H1 (cell line): ENCODE data around the gene FAAH. TPM values are rescaled to one million over a fixed set of nuclear protein-coding genes. Genes with fewer than 3 reads are reported as not detected.

ENCODE experiments used
- CTCF ChIA-PET: fragments of 300-600 bp; sonication (Branson Sonifier 250); formaldehyde crosslinking; loops from one replicate; lab custom pipeline; 2021; ENCODE audit not compliant: partially characterized antibody; lab: Charles Lee
- POLR2A ChIA-PET: fragments of 300-600 bp; sonication (Branson Sonifier 250); formaldehyde crosslinking; loops from one replicate; lab custom pipeline; 2021; ENCODE audit warnings: inconsistent platforms; ENCODE audit not compliant: partially characterized antibody; lab: Charles Lee
- DNase-seq, 2 experiments: peaks; one replicate each; pipeline versions ENCODE4 v3.0.0 to v3.0.0-alpha.2; 2010 to 2022; ENCODE audit warnings: low spot score in 2 of 2, low read depth in 1 of 2, mixed read lengths in 1 of 2
- FAIRE-seq: peaks from 2 replicates; lab custom pipeline; 2011; peaks lifted over from hg19 to GRCh38; lab: Jason Lieb, UNC
- H2AFZ ChIP-seq: 2 replicates; pipeline ENCODE4 v1.8.1; 2012; ENCODE audit warnings: low read length, inconsistent platforms
- H2AK5ac ChIP-seq: 2 replicates; pipeline ENCODE4 v1.6.1; 2013; ENCODE audit warnings: low read depth, low read length
- H2BK120ac ChIP-seq: replicated peaks from 2 replicates; pipeline ENCODE3; 2013; ENCODE audit warnings: low read depth, low read length, inconsistent platforms
- H2BK12ac ChIP-seq: 2 replicates; pipeline ENCODE4 v1.6.1; 2013; ENCODE audit warnings: low read depth, low read length
- H2BK15ac ChIP-seq: 2 replicates; pipeline ENCODE4 v1.6.1; 2013; ENCODE audit warnings: low read length
- H2BK20ac ChIP-seq: 2 replicates; pipeline ENCODE4 v1.6.1; 2013; ENCODE audit warnings: low read length
- H2BK5ac ChIP-seq: 2 replicates; pipeline ENCODE4 v1.6.1; 2013; ENCODE audit warnings: low read depth, low read length
- H3K14ac ChIP-seq: 2 replicates; pipeline ENCODE4 v1.6.1; 2013; ENCODE audit warnings: inconsistent platforms; ENCODE audit not compliant: insufficient read length
- H3K18ac ChIP-seq: 2 replicates; pipeline ENCODE4 v1.6.1; 2013; ENCODE audit warnings: low read length; ENCODE audit errors: extremely low read depth
- H3K23ac ChIP-seq: 2 replicates; pipeline ENCODE4 v1.6.1; 2013; ENCODE audit warnings: inconsistent platforms; ENCODE audit not compliant: insufficient read length
- H3K23me2 ChIP-seq: 2 replicates; pipeline ENCODE4 v1.6.1; 2013; ENCODE audit warnings: low read depth, low read length
- H3K27ac ChIP-seq: 2 replicates; pipeline ENCODE4 v1.6.1; 2011; ENCODE audit warnings: low read depth, low read length, inconsistent platforms
- H3K27me3 ChIP-seq, 4 experiments: replicated peaks in 1 of 4; 1 replicate in 1 of 4; 2 replicates in 3 of 4; pipeline versions ENCODE4 v1.6.1 to v1.8.1; 2011 to 2013; ENCODE audit warnings: low read length in 3 of 4, mild to moderate bottlenecking in 3 of 4, inconsistent platforms in 2 of 4, mixed read lengths in 2 of 4, moderate library complexity in 1 of 4; ENCODE audit not compliant: control insufficient read depth in 3 of 4, insufficient read depth in 3 of 4; ENCODE audit errors: extremely low read depth in 1 of 4
- H3K36me3 ChIP-seq, 4 experiments: 2 replicates each; pipeline versions ENCODE4 v1.6.1 to v1.8.1; 2011 to 2013; ENCODE audit warnings: mild to moderate bottlenecking in 4 of 4, low read length in 3 of 4, moderate library complexity in 2 of 4, control low read depth in 1 of 4, inconsistent platforms in 1 of 4; ENCODE audit not compliant: insufficient read depth in 4 of 4, control insufficient read depth in 2 of 4
- H3K4ac ChIP-seq: replicated peaks from 2 replicates; pipeline ENCODE3; 2013; ENCODE audit warnings: low read length, low read depth, mixed read lengths, inconsistent platforms; ENCODE audit not compliant: insufficient read length
- H3K4me1 ChIP-seq, 4 experiments: replicated peaks in 1 of 4; 1 replicate in 1 of 4; 2 replicates in 3 of 4; pipeline versions ENCODE4 v1.6.1 to v1.8.1; 2011 to 2013; ENCODE audit warnings: low read length in 3 of 4, inconsistent platforms in 2 of 4, mixed read lengths in 1 of 4; ENCODE audit not compliant: insufficient read depth in 4 of 4, control insufficient read depth in 3 of 4
- H3K4me2 ChIP-seq, 2 experiments: 2 replicates each; pipeline versions ENCODE4 v1.6.1 to v1.8.1; 2011 to 2013; ENCODE audit warnings: low read depth in 2 of 2, low read length in 2 of 2, control low read depth in 1 of 2, inconsistent platforms in 1 of 2, mild to moderate bottlenecking in 1 of 2; ENCODE audit not compliant: insufficient read depth in 1 of 2
- H3K4me3 ChIP-seq, 4 experiments: fragments of 200-600, 300-600 bp in 1 of 4; sonication (generic), shearing (Covaris generic), sonication (Bioruptor Twin) in 1 of 4; 2 replicates each; pipeline versions ENCODE4 v1.5.1 to v1.8.1; 2011 to 2016; ENCODE audit warnings: low read length in 4 of 4, low read depth in 3 of 4, control low read depth in 2 of 4, inconsistent platforms in 2 of 4, mild to moderate bottlenecking in 2 of 4, mixed read lengths in 1 of 4, moderate library complexity in 1 of 4; ENCODE audit not compliant: insufficient read depth in 2 of 4; ENCODE audit errors: extremely low read depth in 1 of 4
- H3K56ac ChIP-seq: replicated peaks from 2 replicates; pipeline ENCODE3; 2013; ENCODE audit warnings: low read depth, mild to moderate bottlenecking, mixed read lengths, low read length, inconsistent platforms; ENCODE audit not compliant: insufficient read length
- H3K79me1 ChIP-seq: 2 replicates; pipeline ENCODE4 v1.6.1; 2013; ENCODE audit warnings: low read depth, low read length, control low read depth
- H3K79me2 ChIP-seq, 2 experiments: 2 replicates each; pipeline versions ENCODE4 v1.6.1 to v1.8.1; 2012 to 2013; ENCODE audit warnings: low read length in 2 of 2, mild to moderate bottlenecking in 2 of 2, inconsistent platforms in 1 of 2; ENCODE audit not compliant: insufficient read depth in 2 of 2, control insufficient read depth in 1 of 2
- H3K9ac ChIP-seq, 4 experiments: replicated peaks in 1 of 4; 1 replicate in 1 of 4; 2 replicates in 3 of 4; pipeline versions ENCODE4 v1.6.1 to v1.8.1; 2011 to 2013; ENCODE audit warnings: low read depth in 3 of 4, low read length in 3 of 4, control low read depth in 2 of 4, mild to moderate bottlenecking in 2 of 4, moderate library complexity in 2 of 4, inconsistent platforms in 1 of 4; ENCODE audit errors: extremely low read depth in 1 of 4
- H3K9me3 ChIP-seq, 2 experiments: 2 replicates each; pipeline versions ENCODE4 v1.6.1 to v1.8.1; 2012 to 2013; ENCODE audit warnings: mild to moderate bottlenecking in 2 of 2, moderate library complexity in 2 of 2, control low read depth in 1 of 2, inconsistent platforms in 1 of 2, low read depth in 1 of 2, low read length in 1 of 2, mixed read lengths in 1 of 2; ENCODE audit not compliant: insufficient read depth in 2 of 2
- H4K20me1 ChIP-seq, 2 experiments: replicated peaks in 1 of 2; 2 replicates each; pipeline versions ENCODE3 to v1.8.1; 2011 to 2013; ENCODE audit warnings: inconsistent platforms in 2 of 2, low read length in 2 of 2, mild to moderate bottlenecking in 1 of 2; ENCODE audit not compliant: insufficient read depth in 2 of 2, control insufficient read depth in 1 of 2
- H4K5ac ChIP-seq: 2 replicates; pipeline ENCODE4 v1.6.1; 2013; ENCODE audit warnings: low read length, low read depth, mixed read lengths, inconsistent platforms; ENCODE audit not compliant: insufficient read length
- H4K8ac ChIP-seq: 2 replicates; pipeline ENCODE4 v1.8.0; 2013; ENCODE audit warnings: mild to moderate bottlenecking, moderate library complexity, low read length, inconsistent platforms; ENCODE audit not compliant: insufficient read depth; ENCODE audit errors: extremely low read depth
- H4K91ac ChIP-seq: replicated peaks from 2 replicates; pipeline ENCODE3; 2013; ENCODE audit warnings: low read length, mixed read lengths, inconsistent platforms; ENCODE audit not compliant: insufficient read length
- HDAC6 ChIP-seq: IDR thresholded peaks from one replicate; pipeline ENCODE4 v1.7.1; 2012; ENCODE audit warnings: low read depth, mild to moderate bottlenecking, inconsistent platforms, low read length, moderate library complexity
- WGBS, 2 experiments: shearing (Covaris generic) in 1 of 2; methylation state at CpG; one replicate each; pipeline versions ENCODE4 v1.1.6 to v1.1.7; 2013 to 2015; ENCODE audit warnings: low lambda C conversion rate in 2 of 2, mixed read lengths in 2 of 2, inconsistent platforms in 1 of 2, low coverage in 1 of 2, missing lambda C conversion rate in 1 of 2; ENCODE audit not compliant: insufficient replicate concordance in 2 of 2, insufficient coverage in 1 of 2, insufficient read length in 1 of 2; ENCODE audit errors: extremely low coverage in 1 of 2, missing lambda C conversion rate in 1 of 2; 5-methylcytosine and 5-hydroxymethylcytosine counted together
- polyA plus RNA-seq, 7 experiments: library from polyadenylated mRNA; depleted of rRNA in 3 of 7; stranded (reverse) in 5 of 7; unstranded in 2 of 7; fragments of >200 nt in 5 of 7; fragments of 200-250 nt in 2 of 7; gene quantifications; 1 replicate in 5 of 7; 2 replicates in 1 of 7; 4 replicates in 1 of 7; pipeline versions ENCODE4 v1.2.1 to v1.2.3, GENCODE V29; 2011 to 2013; ENCODE audit warnings: missing spikeins in 2 of 7, mixed read lengths in 2 of 7
- total RNA-seq: library from RNA; stranded (reverse); fragmentation: NEBNext Ultra II Directional; extraction: Animal tissue kit (Norgen Biotek cat#: 25700); gene quantifications from 2 replicates; pipeline ENCODE4 v1.2.1, GENCODE V29; 2021

Gene FAAH
- total and polyA plus RNA-seq, 2 of the 8 experiments (the other 6 are each of a cell fraction or from before 2014, with no cell fraction given): 41.2 to 47.3 TPM

DNA sequence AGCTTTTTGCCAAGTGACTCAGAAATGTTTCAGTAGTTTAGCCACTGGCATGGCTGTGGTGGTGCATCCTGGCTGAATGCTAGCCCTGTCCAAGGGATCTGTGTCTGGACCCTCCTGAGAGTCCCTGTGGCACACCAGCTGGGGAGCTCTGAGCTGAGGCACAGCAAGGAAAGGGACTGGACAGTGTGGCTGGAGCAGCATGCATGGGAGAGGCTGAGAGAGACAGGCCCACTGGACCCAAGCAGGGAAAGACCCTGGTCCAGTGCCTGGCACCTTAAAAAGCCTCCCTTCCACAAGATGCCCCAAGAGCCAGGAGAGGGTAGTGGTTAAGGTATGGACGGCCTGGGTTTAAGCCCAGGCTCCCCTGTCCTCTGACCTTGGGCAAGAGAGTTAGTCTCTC is 35.3 kb downstream of the FAAH start:
- Histone ChIP-seq H2BK5ac (no peak overlapping the region), H3K27me3 (no peaks in the 10 kb centered on the region; a peak in 1 of 7 replicates), H2BK120ac (no peak overlapping the region), H3K23ac (no peak overlapping the region), H4K5ac (no peak overlapping the region), H4K8ac (no peak overlapping the region), H3K18ac (no peak overlapping the region), H2BK15ac (no peak overlapping the region), H3K9ac (no peak overlapping the region), H3K23me2 (peaks cover 3% of the 10 kb centered on the region; the same call in 1 of the 2 replicates), H3K4me1 (peaks cover 0 to 7% (median 2%) of the 10 kb centered on the region in 4 experiments; a peak in 3 of 7 replicates), H2BK12ac (no peak overlapping the region), H2AFZ (no peak overlapping the region), H3K56ac (no peak overlapping the region), H3K14ac (no peak overlapping the region), H3K4me3 (no peak overlapping the region), H4K91ac (no peak overlapping the region), H3K9me3 (no peaks in the 10 kb centered on the region), H4K20me1 (no peaks in the 10 kb centered on the region), H3K79me1 (no peaks in the 10 kb centered on the region), H3K36me3 (no peaks in the 10 kb centered on the region), H2BK20ac (no peak overlapping the region), H3K27ac (no peak overlapping the region), H3K4me2 (no peak overlapping the region), H3K4ac (no peak overlapping the region), H3K79me2 (no peaks in the 10 kb centered on the region), H2AK5ac (no peak overlapping the region)
- FAIRE-seq (no peak), DNase-seq (no peak)
- ChIA-PET CTCF (interaction anchor here (0.8 to 27.2 kb wide), 4 partner anchors 8 to 100 kb away, joined by 3 to 513 read pairs (median 6); no protein-coding TSS in a partner anchor), POLR2A (interaction anchor here (1.8 kb wide), 1 partner anchor 10 kb away, joined by 7 read pairs; no protein-coding TSS in a partner anchor)
- WGBS, 2 experiments: 50% methylated on average over 1 of the region's 1 CpG; no CpG with 5 or more reads in 1 of the 2 experiments
- TF ChIP-seq HDAC6: no peak
